Cardiac ventricle fibroblast (primary cell): Measurements from ENCODE around the gene WNT9A. TPM values are rescaled to one million over a fixed set of nuclear protein-coding genes. Genes with fewer than 3 reads are reported as not detected.

ENCODE experiments used
- total RNA-seq: library from RNA; depleted of rRNA; stranded (reverse); fragments of >200 nt; gene quantifications from 2 replicates; pipeline ENCODE4 v1.2.3, GENCODE V29; 2015

The WNT9A gene, protein sequence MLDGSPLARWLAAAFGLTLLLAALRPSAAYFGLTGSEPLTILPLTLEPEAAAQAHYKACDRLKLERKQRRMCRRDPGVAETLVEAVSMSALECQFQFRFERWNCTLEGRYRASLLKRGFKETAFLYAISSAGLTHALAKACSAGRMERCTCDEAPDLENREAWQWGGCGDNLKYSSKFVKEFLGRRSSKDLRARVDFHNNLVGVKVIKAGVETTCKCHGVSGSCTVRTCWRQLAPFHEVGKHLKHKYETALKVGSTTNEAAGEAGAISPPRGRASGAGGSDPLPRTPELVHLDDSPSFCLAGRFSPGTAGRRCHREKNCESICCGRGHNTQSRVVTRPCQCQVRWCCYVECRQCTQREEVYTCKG
- total RNA-seq, result 0.12 TPM in 1 of 2 replicates, not detected in the other

DNA sequence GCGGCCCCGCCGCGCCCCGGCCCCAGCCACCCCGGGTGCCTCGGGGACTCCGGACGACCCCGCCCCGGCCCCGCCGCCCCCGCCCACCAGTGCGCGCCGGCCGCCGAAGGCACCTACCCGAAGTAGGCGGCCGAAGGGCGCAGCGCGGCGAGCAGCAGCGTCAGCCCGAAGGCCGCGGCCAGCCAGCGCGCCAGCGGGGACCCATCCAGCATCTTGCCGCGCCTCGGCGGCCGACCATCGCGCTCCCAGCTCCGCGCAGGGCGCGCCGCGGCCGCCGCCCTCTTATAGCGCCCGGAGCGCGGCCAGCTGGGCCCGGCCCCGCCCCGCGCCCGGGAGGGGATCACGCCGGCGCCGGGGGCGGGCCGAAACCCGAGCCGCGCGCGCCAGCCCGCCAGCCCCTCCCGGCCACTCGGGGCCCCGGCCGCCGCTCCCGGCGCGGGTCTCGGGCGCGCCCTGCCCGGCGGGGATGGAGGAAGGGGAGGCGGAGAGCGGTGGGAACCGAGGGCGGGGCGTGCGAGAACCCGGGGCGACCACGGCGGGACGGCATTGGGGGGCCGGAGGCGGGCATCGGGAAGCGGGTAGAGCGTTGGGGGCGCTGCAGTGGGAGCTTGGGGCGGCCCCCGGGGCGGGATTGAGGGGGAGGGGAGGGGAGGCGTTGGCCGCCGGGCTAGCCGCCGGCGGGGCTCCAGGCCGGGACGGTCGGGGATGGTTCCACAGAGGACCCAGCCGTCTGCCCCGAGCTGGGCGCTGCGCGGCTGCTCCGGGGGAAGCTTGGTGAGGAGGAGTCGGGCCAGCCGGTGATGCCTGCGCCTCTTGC is at the start of gene WNT9A:
TSS of gene WNT9A (minus strand) at position 257 of the 817 bp plus-strand sequence. CDS start at position 212, 45 bp downstream.

Other genes with a start within 250 kb of the WNT9A start
- gene JMJD4, start 212.6 kb downstream of the WNT9A start, total RNA-seq, result 13.5 and 17.3 TPM in 2 replicates
- 22.7 and 28.9 TPM in 2 replicates for gene SNAP47, start 212.5 kb downstream of the WNT9A start, total RNA-seq
- not detected in 2 replicates for gene PRSS38, start 132.3 kb downstream of the WNT9A start, total RNA-seq
- not detected in 2 replicates for gene WNT3A, start 59.1 kb upstream of the WNT9A start, total RNA-seq
- 270 and 296 TPM in 2 replicates for gene ARF1, start 134.8 kb upstream of the WNT9A start, total RNA-seq
- gene C1orf35, start 155.4 kb upstream of the WNT9A start, total RNA-seq, result 10.4 and 13.4 TPM in 2 replicates
- gene MRPL55, start 161.4 kb upstream of the WNT9A start, total RNA-seq, result 60.0 and 69.2 TPM in 2 replicates
- gene GUK1, start 192.3 kb upstream of the WNT9A start, total RNA-seq, result 263 and 302 TPM in 2 replicates
- 0.37 and 0.49 TPM in 2 replicates for gene GJC2, start 202.0 kb upstream of the WNT9A start, total RNA-seq
- 3.2 and 6.6 TPM in 2 replicates for gene IBA57, start 217.9 kb upstream of the WNT9A start, total RNA-seq